Esophagus squamous epithelium (tissue), 5 donors: ENCODE measurements around the gene EPB41L4A. TPM values are rescaled to one million over a fixed set of nuclear protein-coding genes. Genes with fewer than 3 reads are reported as not detected.
A peak's percentile ranks its signal among the peaks of the same experiment; 100 is the strongest.

Experiments used
- DNase-seq: peaks from one replicate; lab custom pipeline; 2025; lab: John Stamatoyannopoulos, UW
- H3K27ac ChIP-seq, 4 donors: fragments of 200-600 bp; sonication (generic); one replicate each; pipeline ENCODE4 v1.5.1; 2016 to 2019; ENCODE audit warnings: mild to moderate bottlenecking in 1 of 4
- H3K27me3 ChIP-seq, 4 donors: fragments of 200-600 bp; sonication (generic); 1 replicate in 3 of 4; 2 replicates in 1 of 4; pipeline versions ENCODE4 v1.5.1 to v1.6.0; 2017 to 2021; ENCODE audit warnings: antibody characterized with exemption in 1 of 4
- H3K36me3 ChIP-seq, 3 donors: fragments of 200-600 bp; sonication (generic); one replicate each; pipeline ENCODE4 v1.5.1; 2016 to 2019
- H3K4me1 ChIP-seq, 3 donors: fragments of 200-600 bp; sonication (generic); one replicate each; pipeline ENCODE4 v1.5.1; 2017 to 2019
- H3K4me3 ChIP-seq, 4 donors: fragments of 200-600 bp; sonication (generic); 1 replicate in 3 of 4; 2 replicates in 1 of 4; pipeline ENCODE4 v1.5.1; 2016 to 2019; ENCODE audit warnings: mild to moderate bottlenecking in 2 of 4, moderate library complexity in 1 of 4
- H3K9me3 ChIP-seq, 3 donors: fragments of 200-600 bp; sonication (generic); one replicate each; pipeline ENCODE4 v1.5.1; 2016 to 2019
- CTCF ChIP-seq, 6 experiments: fragments of 450-650 bp in 4 of 6; fragments of 200-600 bp in 2 of 6; sonication (generic) in 2 of 6; IDR thresholded peaks; one replicate each; pipeline ENCODE4 v1.5.1; 2016 to 2019; ENCODE audit warnings: antibody characterized with exemption in 6 of 6, mild to moderate bottlenecking in 4 of 6, moderate library complexity in 4 of 6
- POLR2A ChIP-seq, 4 donors: fragments of 450-650 bp; IDR thresholded peaks; one replicate each; pipeline ENCODE4 v1.6.1; 2017; ENCODE audit warnings: antibody characterized with exemption in 4 of 4, mild to moderate bottlenecking in 4 of 4, moderate library complexity in 3 of 4
- WGBS, 2 donors: methylation state at CpG; one replicate each; pipeline ENCODE4 v1.1.5; 2018; 5-methylcytosine and 5-hydroxymethylcytosine counted together
- intact Hi-C: fragments of 100-400 bp; cut with DNase I; formaldehyde crosslinking; loops from one replicate; pipeline ENCODE4 v1.15.0; 2022
- total RNA-seq, 4 donors: library from RNA; depleted of rRNA; stranded (reverse); fragments of >200 nt; gene quantifications; one replicate each; pipeline ENCODE4 v1.1.0, GENCODE V29; 2016
- donor health status: DM: yes; HTN: yes; CAD: no.

EPB41L4A gene
- total RNA-seq, 4 donors from 2014 or later, result 18.9 to 25.9 (median 20.7) TPM

DNA sequence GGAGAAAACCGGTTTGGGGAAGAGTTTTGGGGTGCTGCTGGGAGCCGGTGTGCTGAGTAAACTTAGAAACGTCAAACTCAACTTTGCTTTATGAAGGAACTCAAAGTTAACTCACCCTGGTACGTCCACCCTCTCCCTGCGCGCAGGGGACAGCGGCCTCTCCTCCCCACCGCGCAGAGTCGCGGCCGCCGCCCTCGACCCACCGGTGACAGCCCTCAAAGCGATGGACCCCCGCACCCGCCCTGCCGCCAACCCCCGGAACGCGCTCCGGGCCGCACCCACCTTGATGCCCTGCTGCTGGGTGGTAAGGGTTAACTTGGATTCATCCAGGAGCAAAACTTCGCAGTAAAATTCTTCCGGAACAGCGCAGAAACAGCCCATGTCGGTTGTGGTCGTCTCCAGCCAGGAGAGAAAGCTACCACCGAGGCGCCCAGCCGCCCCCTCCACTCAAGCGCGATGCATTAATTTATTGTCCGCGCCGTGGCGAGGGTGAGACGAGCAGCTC, 366 bp downstream of the EPB41L4A start:
- peaks cover 0 to 36% (median 9%) of the 10 kb centered on the region in 3 donors for H3K4me1 ChIP-seq
- DNase-seq, result no peak
- no peaks in the 10 kb centered on the region for H3K9me3 ChIP-seq
- intact Hi-C loops, result no loop called here
- no peak for TF ChIP-seq CTCF (IDR thresholded peaks at IDR 0.05)
- no peak for TF ChIP-seq POLR2A (IDR thresholded peaks at IDR 0.05)
- WGBS, 2 donors, result 0 to 16% methylated on average over 5 to 12 of the region's 39 CpGs
- peaks cover 0 to 17% (median 0%) of the 10 kb centered on the region in 4 donors for H3K27me3 ChIP-seq
- H3K4me3 ChIP-seq, result peak overlapping the region; percentile 71 to 93 (median 85)
- H3K27ac ChIP-seq, result peak overlapping the region; percentile 86 to 94 (median 90)
- H3K36me3 ChIP-seq, result peaks cover 0 to under 1% (median 0%) of the 10 kb centered on the region in 3 donors

- peaks cover 0 to 5% (median 0%) of the 10 kb centered on the region in 3 donors for H3K36me3 ChIP-seq
- H3K27ac ChIP-seq, result peak overlapping the region; percentile 86 to 94 (median 90)
- TF ChIP-seq POLR2A (IDR thresholded peaks at IDR 0.05), result peak in 1 of 4 donors; percentile 51
- TF ChIP-seq CTCF (IDR thresholded peaks at IDR 0.05), result no peak
- WGBS, 2 donors, result 1 to 2% methylated on average over 25 to 26 of the region's 26 CpGs
- intact Hi-C loops, result no loop called here
- no peaks in the 10 kb centered on the region for H3K9me3 ChIP-seq
- peak overlapping the region; percentile 71 to 93 (median 85) for H3K4me3 ChIP-seq
- peaks cover 0 to 42% (median 13%) of the 10 kb centered on the region in 3 donors for H3K4me1 ChIP-seq
- H3K27me3 ChIP-seq, result peaks cover 0 to 17% (median 0%) of the 10 kb centered on the region in 4 donors
- no peak for DNase-seq
Observed at GRCh38 chr5:112417931-112418658, 982 bp downstream of the EPB41L4A start.

DNA sequence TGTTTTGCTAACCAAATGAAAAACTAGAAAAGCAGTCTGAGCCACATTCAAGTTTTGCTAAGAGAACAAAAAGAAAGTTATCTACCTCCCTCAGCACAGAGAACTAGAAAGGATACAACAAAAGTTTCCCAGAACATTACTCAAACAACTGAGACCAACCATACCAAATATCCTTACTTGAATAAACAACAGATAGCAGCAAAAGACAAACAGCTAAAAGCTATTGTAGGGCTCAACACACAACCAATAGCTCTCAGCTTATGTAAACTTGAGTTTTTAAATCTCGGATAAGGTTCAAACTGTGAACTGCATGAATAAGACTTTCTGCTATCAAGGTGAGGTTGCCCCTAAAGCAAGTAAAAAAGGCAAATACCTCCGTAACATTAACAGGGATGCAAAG, 3.5 kb downstream of the EPB41L4A start:
- no peak for DNase-seq
- Histone ChIP-seq H3K4me3 (no peak overlapping the region), H3K27ac (no peak overlapping the region), H3K4me1 (peaks cover 0 to 62% (median 25%) of the 10 kb centered on the region in 3 donors), H3K27me3 (peaks cover 0 to 17% (median 0%) of the 10 kb centered on the region in 4 donors), H3K9me3 (no peaks in the 10 kb centered on the region), H3K36me3 (peaks cover 0 to 5% (median 0%) of the 10 kb centered on the region in 3 donors)
- TF ChIP-seq CTCF (IDR thresholded peaks at IDR 0.05) (no peak), POLR2A (IDR thresholded peaks at IDR 0.05) (no peak)
- intact Hi-C loops, result no loop called here
- 87 to 93% methylated on average over 2 of the region's 2 CpGs for WGBS, 2 donors

GRCh38 chr5:112413611-112414010, 5.5 kb downstream of the EPB41L4A start:
- TF ChIP-seq CTCF (IDR thresholded peaks at IDR 0.05), result no peak
- no peak for TF ChIP-seq POLR2A (IDR thresholded peaks at IDR 0.05)
- Histone ChIP-seq H3K27ac (peak overlapping the region in 1 of 4 donors; percentile 30), H3K36me3 (peaks cover 0 to 5% (median 0%) of the 10 kb centered on the region in 3 donors), H3K27me3 (peaks cover 0 to 2% (median 0%) of the 10 kb centered on the region in 4 donors), H3K9me3 (no peaks in the 10 kb centered on the region), H3K4me3 (no peak overlapping the region), H3K4me1 (peaks cover 0 to 66% (median 25%) of the 10 kb centered on the region in 3 donors)
- no peak for DNase-seq
- intact Hi-C loops, result no loop called here
- WGBS, 2 donors, result 76 to 80% methylated on average over 3 of the region's 3 CpGs

DNA sequence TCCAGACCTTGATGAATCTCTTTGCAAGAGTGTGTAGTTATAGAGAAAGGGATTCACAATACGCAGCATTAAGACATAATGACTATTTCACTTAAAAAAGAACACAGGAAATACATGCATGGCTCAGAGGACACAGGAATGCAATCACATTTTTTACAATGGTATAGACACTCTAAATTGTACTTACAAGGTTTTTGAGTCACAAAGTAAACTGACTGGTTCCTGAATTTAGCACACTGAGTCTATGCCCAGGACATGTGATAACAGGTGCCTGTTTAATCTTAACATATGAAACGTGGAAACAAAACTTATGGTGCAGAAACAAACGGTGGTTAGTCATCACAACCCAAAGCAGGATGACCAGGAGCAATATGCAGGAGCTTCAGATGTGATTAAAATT, 6.7 kb downstream of the EPB41L4A start:
- Histone ChIP-seq H3K27ac (peak overlapping the region; percentile 11 to 74 (median 66)), H3K9me3 (no peaks in the 10 kb centered on the region)
- WGBS, 2 donors, result 16 to 31% methylated on average over 3 of the region's 3 CpGs

More for the DNA sequence above, 6.7 kb downstream of the EPB41L4A start:
- peaks cover 0 to 5% (median 0%) of the 10 kb centered on the region in 3 donors for H3K36me3 ChIP-seq
- intact Hi-C loops, result no loop called here
- peaks cover 0 to 69% (median 29%) of the 10 kb centered on the region in 3 donors for H3K4me1 ChIP-seq
- H3K4me3 ChIP-seq, result no peak overlapping the region
- no peak for DNase-seq
- no peak for TF ChIP-seq POLR2A (IDR thresholded peaks at IDR 0.05)
- TF ChIP-seq CTCF (IDR thresholded peaks at IDR 0.05), result no peak
- H3K27me3 ChIP-seq, result no peaks in the 10 kb centered on the region
